Measurements from ENCODE around the gene NFIA. TPM values are rescaled to one million over a fixed set of nuclear protein-coding genes. Genes with fewer than 3 reads are reported as not detected.
A peak's percentile ranks its signal among the peaks of the same experiment; 100 is the strongest.

Gene NFIA
- total and polyA plus RNA-seq, 9 of the 15 experiments (the other 6 are each of a cell fraction or from before 2014, with no cell fraction given) = 5.3 to 24.9 (median 9.8) TPM

DNA sequence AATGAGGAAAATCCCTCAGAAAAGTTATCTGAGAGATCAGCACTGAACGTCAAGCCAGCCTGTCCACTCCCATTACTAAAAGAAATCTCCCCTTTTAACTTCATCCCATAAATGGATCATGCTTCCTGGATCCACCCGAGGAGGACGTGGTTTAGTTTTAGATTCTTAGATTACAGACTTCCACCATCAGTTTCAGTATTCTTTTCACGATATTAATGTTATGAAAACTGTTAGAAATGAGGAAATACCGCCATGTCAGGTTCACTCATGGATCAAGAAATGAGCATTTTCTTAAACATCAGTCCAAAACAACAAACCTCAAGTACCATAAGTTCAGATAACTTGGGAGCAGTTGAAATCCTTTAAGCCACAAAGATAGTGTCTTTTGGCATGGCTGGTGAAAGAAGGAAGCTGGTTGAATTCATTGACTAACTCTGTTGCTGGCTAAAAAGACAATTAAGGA is 49.8 kb downstream of the NFIA start:
- H3K4me1 ChIP-seq (replicated peaks in 1 of 2; ENCODE audit: control insufficient read depth in 2 of 2, insufficient read depth in 2 of 2, low read length in 2 of 2) = peaks cover 0 to 18% of the 10 kb centered on the region in 2 experiments; a peak in 3 of 5 replicates
- in situ Hi-C loops (cut with MboI) = no loop called here
- H3K27ac ChIP-seq (ENCODE audit: extremely low read depth, low read depth, low read length) = peak overlapping the region; percentile 44; the same call in 1 of the 3 replicates
- ChIA-PET POLR2A (interaction anchor here (0.8 to 1.4 kb wide), 4 partner anchors 9 to 82 kb away, joined by 3 to 5 read pairs (median 4); no protein-coding TSS in a partner anchor), CTCF (ENCODE audit: low intra/inter-chr PET ratio) (no interaction called here)
- H3K9me1 ChIP-seq (ENCODE audit: control insufficient read depth, insufficient read depth, low read length) = no peaks in the 10 kb centered on the region
- no peak overlapping the region for H3K9ac ChIP-seq (ENCODE audit: insufficient read depth in 1 of 2, low read depth in 2 of 2, low read length in 2 of 2)
- peak overlapping the region; percentile 40; the same call in 1 of the 2 replicates for H2AFZ ChIP-seq (ENCODE audit: low read depth, low read length)
- no peaks in the 10 kb centered on the region for H4K20me1 ChIP-seq (replicated peaks; ENCODE audit: control insufficient read depth, insufficient read depth, low read length)
- DNase-seq (ENCODE audit: extremely low read depth in 1 of 4, low spot score in 3 of 4) (no peak), ATAC-seq (peak; percentile 10), FAIRE-seq (peak; percentile 71)
- BruUV-seq (replicated peaks) = no TSS peak
- no peaks in the 10 kb centered on the region for H3K27me3 ChIP-seq (ENCODE audit: control insufficient read depth in 2 of 2, insufficient read depth in 2 of 2, low read length in 2 of 2)
- peak overlapping the region; percentile 36 for H3K4me2 ChIP-seq (ENCODE audit: insufficient read depth, low read length)
- peaks cover 68% of the 10 kb centered on the region for H3K79me2 ChIP-seq (ENCODE audit: control insufficient read depth, insufficient read depth, low read length)
- no peaks in the 10 kb centered on the region for H3K9me3 ChIP-seq (replicated peaks; ENCODE audit: control insufficient read depth, insufficient read depth, low read depth, low read length)
- intact Hi-C loops (cut with micrococcal nuclease) = loop anchor here (5.0 kb wide), 1 partner anchor 155 kb away; no protein-coding TSS in a partner anchor
- 10% methylated on average over 5 of the region's 5 CpGs for WGBS (ENCODE audit: insufficient coverage, low coverage, missing lambda C conversion rate)
- no peak overlapping the region for H3K4me3 ChIP-seq
- H3K36me3 ChIP-seq (ENCODE audit: control insufficient read depth, insufficient read depth, low read length) = peaks cover 10% of the 10 kb centered on the region; the same call in 1 of the 3 replicates
- TF ChIP-seq ARID1B (IDR thresholded peaks at IDR 0.05) = peak; percentile 16; the same call in 1 of the 2 replicates
- peak; percentile 61 for TF ChIP-seq GATA2 (CRISPR knock-in tag; IDR thresholded peaks at IDR 0.05)
- TF ChIP-seq CXXC5 (CRISPR knock-in tag; IDR thresholded peaks at IDR 0.05) = 0 out of 2 replicates have a peak, but pooled peaks have one; percentile 21
- TF ChIP-seq CTBP1 (IDR thresholded peaks at IDR 0.05; ENCODE audit: borderline replicate concordance) = peak; percentile 13; the same call in 1 of the 2 replicates
- peak; percentile 32; the same call in 1 of the 2 replicates for TF ChIP-seq CC2D1A (IDR thresholded peaks at IDR 0.05)
- peak; percentile 40; the same call in 1 of the 2 replicates for TF ChIP-seq HDAC2 (IDR thresholded peaks at IDR 0.05)
- TF ChIP-seq HDAC3 (IDR thresholded peaks at IDR 0.05; ENCODE audit: borderline replicate concordance, partially characterized antibody) = no peak
- TF ChIP-seq CAMTA2 (CRISPR knock-in tag; conservative IDR thresholded peaks at IDR 0.05) = no peak
- no peak for TF ChIP-seq ADNP (tag; IDR thresholded peaks at IDR 0.05)
- 0 out of 4 replicates have a peak, but pooled peaks of 1 of the 2 experiments have one; percentile 47 for TF ChIP-seq SRF (CRISPR knock-in tag; IDR thresholded peaks at IDR 0.05)
- TF ChIP-seq SMARCE1 (IDR thresholded peaks at IDR 0.05) = peak; percentile 44; the same call in 1 of the 2 replicates
- TF ChIP-seq, protein P1, sequence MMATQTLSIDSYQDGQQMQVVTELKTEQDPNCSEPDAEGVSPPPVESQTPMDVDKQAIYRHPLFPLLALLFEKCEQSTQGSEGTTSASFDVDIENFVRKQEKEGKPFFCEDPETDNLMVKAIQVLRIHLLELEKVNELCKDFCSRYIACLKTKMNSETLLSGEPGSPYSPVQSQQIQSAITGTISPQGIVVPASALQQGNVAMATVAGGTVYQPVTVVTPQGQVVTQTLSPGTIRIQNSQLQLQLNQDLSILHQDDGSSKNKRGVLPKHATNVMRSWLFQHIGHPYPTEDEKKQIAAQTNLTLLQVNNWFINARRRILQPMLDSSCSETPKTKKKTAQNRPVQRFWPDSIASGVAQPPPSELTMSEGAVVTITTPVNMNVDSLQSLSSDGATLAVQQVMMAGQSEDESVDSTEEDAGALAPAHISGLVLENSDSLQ (IDR thresholded peaks at IDR 0.05) = peak; percentile 8; the same call in 1 of the 2 replicates
- TF ChIP-seq, protein P2, sequence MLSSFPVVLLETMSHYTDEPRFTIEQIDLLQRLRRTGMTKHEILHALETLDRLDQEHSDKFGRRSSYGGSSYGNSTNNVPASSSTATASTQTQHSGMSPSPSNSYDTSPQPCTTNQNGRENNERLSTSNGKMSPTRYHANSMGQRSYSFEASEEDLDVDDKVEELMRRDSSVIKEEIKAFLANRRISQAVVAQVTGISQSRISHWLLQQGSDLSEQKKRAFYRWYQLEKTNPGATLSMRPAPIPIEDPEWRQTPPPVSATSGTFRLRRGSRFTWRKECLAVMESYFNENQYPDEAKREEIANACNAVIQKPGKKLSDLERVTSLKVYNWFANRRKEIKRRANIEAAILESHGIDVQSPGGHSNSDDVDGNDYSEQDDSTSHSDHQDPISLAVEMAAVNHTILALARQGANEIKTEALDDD (IDR thresholded peaks at IDR 0.05) = peak; percentile 91
- peak; percentile 4; the same call in 1 of the 2 replicates for TF ChIP-seq ZNF766 (CRISPR knock-in tag; conservative IDR thresholded peaks at IDR 0.05)
- no peak for TF ChIP-seq RNF2 (IDR thresholded peaks at IDR 0.05)
- 0 out of 2 replicates have a peak, but pooled peaks have one; percentile 62 for TF ChIP-seq MTA1 (IDR thresholded peaks at IDR 0.05; ENCODE audit: borderline replicate concordance)
- TF ChIP-seq ZNF165 (CRISPR knock-in tag; IDR thresholded peaks at IDR 0.05; ENCODE audit: borderline replicate concordance) = no peak
- TF ChIP-seq ELF1 (tag; IDR thresholded peaks at IDR 0.05) = 0 out of 2 replicates have a peak, but pooled peaks have one; percentile 40
- peak; percentile 3 for TF ChIP-seq MEIS2 (IDR thresholded peaks at IDR 0.05; ENCODE audit: partially characterized antibody)
- no peak for TF ChIP-seq NFXL1 (CRISPR knock-in tag; IDR thresholded peaks at IDR 0.05)
- TF ChIP-seq U2AF1 (optimal IDR thresholded peaks at IDR 0.05; ENCODE audit: low read depth, low read length) = no peak
- peak; percentile 47; the same call in 1 of the 2 replicates for TF ChIP-seq ZNF584 (CRISPR knock-in tag; IDR thresholded peaks at IDR 0.05; ENCODE audit: low read depth)
